Endothelial cell of umbilical vein (primary cell): ENCODE measurements around the gene MMP26. TPM values are rescaled to one million over a fixed set of nuclear protein-coding genes. Genes with fewer than 3 reads are reported as not detected.

ENCODE experiments used
- BruUV-seq: library from RNA; stranded (reverse); fragments of 400-500 nt; replicated peaks from 2 replicates; lab custom pipeline; 2021; lab: Mats Ljungman, UMichigan
- CTCF ChIA-PET: fragments of 300-600, 350-600 bp; sonication (Branson Sonifier 250); formaldehyde crosslinking; loops from one replicate; lab custom pipeline; 2021; ENCODE audit warnings: antibody characterized with exemption, inconsistent platforms; lab: Charles Lee
- POLR2A ChIA-PET: fragments of 300-600, 350-600 bp; sonication (Branson Sonifier 250); formaldehyde crosslinking; loops from one replicate; lab custom pipeline; 2021; ENCODE audit warnings: antibody characterized with exemption, inconsistent platforms; lab: Charles Lee
- DNase-seq: peaks from one replicate; pipeline ENCODE4 v3.0.0-alpha.2; 2011; ENCODE audit warnings: low read depth, low spot score
- FAIRE-seq: peaks from 2 replicates; lab custom pipeline; 2011; peaks lifted over from hg19 to GRCh38; lab: Jason Lieb, UNC
- H2AFZ ChIP-seq: 2 replicates; pipeline ENCODE4 v1.6.0; 2012; ENCODE audit warnings: low read depth, low read length, control low read depth, inconsistent platforms
- H3K27ac ChIP-seq: 2 replicates; pipeline ENCODE4 v1.5.1; 2011; ENCODE audit warnings: low read depth, mild to moderate bottlenecking, control low read depth, low read length, moderate library complexity; ENCODE audit not compliant: insufficient read depth
- H3K27me3 ChIP-seq, 2 experiments: 2 replicates each; pipeline versions ENCODE4 v1.6.0 to v1.6.1; 2011; ENCODE audit warnings: low read length in 2 of 2, mixed read lengths in 1 of 2; ENCODE audit not compliant: control insufficient read depth in 2 of 2, insufficient read depth in 2 of 2
- H3K36me3 ChIP-seq, 2 experiments: 2 replicates in 1 of 2; 3 replicates in 1 of 2; pipeline ENCODE4 v1.5.1; 2011; ENCODE audit warnings: low read length in 2 of 2, mild to moderate bottlenecking in 1 of 2, moderate library complexity in 1 of 2; ENCODE audit not compliant: control insufficient read depth in 2 of 2, insufficient read depth in 2 of 2; ENCODE audit errors: extremely low read depth in 1 of 2
- H3K4me1 ChIP-seq: 3 replicates; pipeline ENCODE4 v1.5.1; 2011; ENCODE audit warnings: mild to moderate bottlenecking, low read length; ENCODE audit not compliant: control insufficient read depth, insufficient read depth; ENCODE audit errors: extremely low read depth
- H3K4me2 ChIP-seq: 2 replicates; pipeline ENCODE4 v1.6.1; 2011; ENCODE audit warnings: low read length, control low read depth, mixed read lengths; ENCODE audit not compliant: insufficient read depth
- H3K4me3 ChIP-seq, 3 experiments: fragments of 200-600 bp in 1 of 3; sonication (generic), shearing (Covaris generic) in 1 of 3; replicated peaks in 1 of 3; 2 replicates each; pipeline ENCODE4 v1.5.1; 2011 to 2016; ENCODE audit warnings: control low read depth in 3 of 3, low read length in 3 of 3, mild to moderate bottlenecking in 2 of 3, inconsistent platforms in 1 of 3, low read depth in 1 of 3, moderate library complexity in 1 of 3; ENCODE audit not compliant: insufficient read depth in 1 of 3
- H3K79me2 ChIP-seq: 2 replicates; pipeline ENCODE4 v1.6.0; 2012; ENCODE audit warnings: low read length, inconsistent platforms; ENCODE audit not compliant: control insufficient read depth, insufficient read depth
- H3K9ac ChIP-seq: replicated peaks from 2 replicates; pipeline ENCODE3; 2011; ENCODE audit warnings: low read length, control low read depth; ENCODE audit not compliant: insufficient read depth; ENCODE audit errors: extremely low read depth
- H3K9me1 ChIP-seq: replicated peaks from 3 replicates; pipeline ENCODE4 v1.6.0; 2011; ENCODE audit warnings: mild to moderate bottlenecking, low read length; ENCODE audit not compliant: control insufficient read depth, insufficient read depth; ENCODE audit errors: extremely low read depth
- H3K9me3 ChIP-seq: replicated peaks from 2 replicates; pipeline ENCODE4 v1.5.1; 2012; ENCODE audit warnings: low read length, inconsistent platforms; ENCODE audit not compliant: control insufficient read depth, insufficient read depth
- H4K20me1 ChIP-seq: replicated peaks from 2 replicates; pipeline ENCODE3; 2011; ENCODE audit warnings: mild to moderate bottlenecking, low read length; ENCODE audit not compliant: control insufficient read depth, insufficient read depth; ENCODE audit errors: extremely low read depth
- EZH2 ChIP-seq: IDR thresholded peaks from 2 replicates; pipeline ENCODE4 v1.6.1; 2012; ENCODE audit warnings: borderline replicate concordance, low read depth, mild to moderate bottlenecking, moderate library complexity, low read length, inconsistent platforms; ENCODE audit not compliant: severe bottlenecking
- FOS ChIP-seq: IDR thresholded peaks from 2 replicates; pipeline ENCODE4 v1.6.1; 2011; ENCODE audit warnings: mild to moderate bottlenecking, low read length, moderate library complexity, borderline replicate concordance; ENCODE audit not compliant: insufficient read depth
- GATA2 ChIP-seq: IDR thresholded peaks from 2 replicates; pipeline ENCODE4 v1.7.0; 2011; ENCODE audit warnings: low read depth, mild to moderate bottlenecking, moderate library complexity, mixed read lengths, low read length; ENCODE audit not compliant: insufficient read length, insufficient read depth
- JUN ChIP-seq: IDR thresholded peaks from 2 replicates; pipeline ENCODE4 v1.6.1; 2011; ENCODE audit warnings: borderline replicate concordance, low read depth; ENCODE audit not compliant: insufficient read length, insufficient read depth
- MYC ChIP-seq: IDR thresholded peaks from one replicate; pipeline ENCODE4 v1.6.1; 2011; ENCODE audit warnings: mild to moderate bottlenecking, low read depth, low read length
- POLR2A ChIP-seq: IDR thresholded peaks from 2 replicates; pipeline ENCODE4 v1.6.1; 2012; ENCODE audit warnings: low read depth, mild to moderate bottlenecking, control low read depth, low read length
- POLR2AphosphoS5 ChIP-seq: IDR thresholded peaks from 2 replicates; pipeline ENCODE4 v1.6.1; 2012; ENCODE audit warnings: low read depth, mild to moderate bottlenecking, control low read depth, low read length, moderate library complexity; ENCODE audit not compliant: insufficient read depth
- dilution Hi-C: fragments of 300-500 bp; cut with MboI; formaldehyde crosslinking; loops from one replicate; pipeline ENCODE4 v1.15.0; 2019; ENCODE audit warnings: low sequenced_read_pairs; ENCODE audit not compliant: extremely low pct_ligation_motif_present
- intact Hi-C: fragments of 100-400 bp; cut with micrococcal nuclease; formaldehyde crosslinking; loops from one replicate; pipeline ENCODE4 v1.10.0; 2022
- polyA plus RNA-seq, 4 experiments: library from polyadenylated mRNA; depleted of rRNA in 3 of 4; stranded (reverse) in 3 of 4; unstranded in 1 of 4; fragments of >200 nt; gene quantifications; 2 replicates each; pipeline versions ENCODE4 v1.2.1 to v1.2.3, GENCODE V29; 2011 to 2012; ENCODE audit warnings: missing spikeins in 1 of 4
- total RNA-seq: library from RNA; stranded (reverse); gene quantifications from 2 replicates; pipeline ENCODE4 v1.2.3, GENCODE V29; 2021
- TF ChIP-seq, protein P1 (sequence below), 2 donors: IDR thresholded peaks; 1 replicate in 1 of 2; 2 replicates in 1 of 2; pipeline ENCODE4 v1.5.1; 2011; ENCODE audit warnings: low read length in 2 of 2, mild to moderate bottlenecking in 2 of 2, moderate library complexity in 2 of 2, control low read depth in 1 of 2, inconsistent platforms in 1 of 2, low read depth in 1 of 2; ENCODE audit not compliant: insufficient read depth in 1 of 2; ENCODE audit errors: extremely low read depth in 1 of 2
- TF ChIP-seq, protein P2 (sequence below): IDR thresholded peaks from 2 replicates; pipeline ENCODE4 v1.6.1; 2011; ENCODE audit not compliant: insufficient read depth, insufficient read length

Gene MMP26
- total and polyA plus RNA-seq, 2 donors (not counting 3 experiments of a cell fraction or from before 2014, with no cell fraction given) = not detected

DNA sequence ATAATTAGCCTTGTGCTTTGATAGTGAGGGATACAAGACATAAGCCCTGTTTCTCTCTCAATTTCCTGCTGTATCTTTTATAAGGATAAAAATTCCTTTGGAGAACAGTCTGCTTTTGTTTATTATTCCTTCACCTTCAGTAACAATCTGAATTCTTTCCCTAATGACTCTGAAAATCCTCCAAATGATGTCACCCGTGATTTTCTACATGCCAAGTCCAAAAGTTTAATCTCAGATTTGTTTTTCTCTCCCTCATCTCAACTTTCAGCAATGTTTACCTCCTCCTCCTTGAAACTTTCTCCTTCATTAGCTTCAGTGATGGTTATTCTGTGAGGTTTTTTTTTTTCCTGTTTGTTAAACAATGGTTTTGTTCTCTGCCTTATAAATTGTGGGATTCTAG, 9.1 kb upstream of the MMP26 start:
- BruUV-seq = no TSS peak
- H3K9me3 ChIP-seq = no peaks in the 10 kb centered on the region
- intact Hi-C loops (no loop called here), dilution Hi-C loops (no loop called here)
- no peaks in the 10 kb centered on the region for H3K79me2 ChIP-seq
- no peaks in the 10 kb centered on the region for H4K20me1 ChIP-seq
- ChIA-PET CTCF (no interaction called here), POLR2A (no interaction called here)
- no peak overlapping the region for H3K27ac ChIP-seq
- FAIRE-seq = no peak
- no peaks in the 10 kb centered on the region for H3K9me1 ChIP-seq
- DNase-seq = no peak
- H3K9ac ChIP-seq = no peak overlapping the region
- no peak for TF ChIP-seq FOS
- TF ChIP-seq JUN = no peak
- TF ChIP-seq POLR2A = no peak
- TF ChIP-seq GATA2 = no peak
- TF ChIP-seq, protein P1, sequence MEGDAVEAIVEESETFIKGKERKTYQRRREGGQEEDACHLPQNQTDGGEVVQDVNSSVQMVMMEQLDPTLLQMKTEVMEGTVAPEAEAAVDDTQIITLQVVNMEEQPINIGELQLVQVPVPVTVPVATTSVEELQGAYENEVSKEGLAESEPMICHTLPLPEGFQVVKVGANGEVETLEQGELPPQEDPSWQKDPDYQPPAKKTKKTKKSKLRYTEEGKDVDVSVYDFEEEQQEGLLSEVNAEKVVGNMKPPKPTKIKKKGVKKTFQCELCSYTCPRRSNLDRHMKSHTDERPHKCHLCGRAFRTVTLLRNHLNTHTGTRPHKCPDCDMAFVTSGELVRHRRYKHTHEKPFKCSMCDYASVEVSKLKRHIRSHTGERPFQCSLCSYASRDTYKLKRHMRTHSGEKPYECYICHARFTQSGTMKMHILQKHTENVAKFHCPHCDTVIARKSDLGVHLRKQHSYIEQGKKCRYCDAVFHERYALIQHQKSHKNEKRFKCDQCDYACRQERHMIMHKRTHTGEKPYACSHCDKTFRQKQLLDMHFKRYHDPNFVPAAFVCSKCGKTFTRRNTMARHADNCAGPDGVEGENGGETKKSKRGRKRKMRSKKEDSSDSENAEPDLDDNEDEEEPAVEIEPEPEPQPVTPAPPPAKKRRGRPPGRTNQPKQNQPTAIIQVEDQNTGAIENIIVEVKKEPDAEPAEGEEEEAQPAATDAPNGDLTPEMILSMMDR (IDR thresholded peaks at IDR 0.05; ENCODE audit: extremely low read depth in 1 of 2, insufficient read depth in 1 of 2, low read depth in 1 of 2, low read length in 2 of 2) = no peak
- TF ChIP-seq EZH2 = no peak
- TF ChIP-seq POLR2AphosphoS5 = no peak
- no peak for TF ChIP-seq MYC
- TF ChIP-seq, protein P2, sequence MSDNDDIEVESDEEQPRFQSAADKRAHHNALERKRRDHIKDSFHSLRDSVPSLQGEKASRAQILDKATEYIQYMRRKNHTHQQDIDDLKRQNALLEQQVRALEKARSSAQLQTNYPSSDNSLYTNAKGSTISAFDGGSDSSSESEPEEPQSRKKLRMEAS = no peak
- no peak overlapping the region for H3K4me3 ChIP-seq
- H3K4me2 ChIP-seq = no peak overlapping the region
- no peak overlapping the region for H2AFZ ChIP-seq
- H3K36me3 ChIP-seq = no peaks in the 10 kb centered on the region
- H3K4me1 ChIP-seq = no peaks in the 10 kb centered on the region
- no peaks in the 10 kb centered on the region for H3K27me3 ChIP-seq
